ENCODE results near the gene PPP2R5C. TPM values are rescaled to one million over a fixed set of nuclear protein-coding genes. Genes with fewer than 3 reads are reported as not detected.

The PPP2R5C gene
- total and polyA plus RNA-seq, 9 of the 15 experiments (the other 6 are each of a cell fraction or from before 2014, with no cell fraction given), result 284 to 617 (median 395) TPM

DNA sequence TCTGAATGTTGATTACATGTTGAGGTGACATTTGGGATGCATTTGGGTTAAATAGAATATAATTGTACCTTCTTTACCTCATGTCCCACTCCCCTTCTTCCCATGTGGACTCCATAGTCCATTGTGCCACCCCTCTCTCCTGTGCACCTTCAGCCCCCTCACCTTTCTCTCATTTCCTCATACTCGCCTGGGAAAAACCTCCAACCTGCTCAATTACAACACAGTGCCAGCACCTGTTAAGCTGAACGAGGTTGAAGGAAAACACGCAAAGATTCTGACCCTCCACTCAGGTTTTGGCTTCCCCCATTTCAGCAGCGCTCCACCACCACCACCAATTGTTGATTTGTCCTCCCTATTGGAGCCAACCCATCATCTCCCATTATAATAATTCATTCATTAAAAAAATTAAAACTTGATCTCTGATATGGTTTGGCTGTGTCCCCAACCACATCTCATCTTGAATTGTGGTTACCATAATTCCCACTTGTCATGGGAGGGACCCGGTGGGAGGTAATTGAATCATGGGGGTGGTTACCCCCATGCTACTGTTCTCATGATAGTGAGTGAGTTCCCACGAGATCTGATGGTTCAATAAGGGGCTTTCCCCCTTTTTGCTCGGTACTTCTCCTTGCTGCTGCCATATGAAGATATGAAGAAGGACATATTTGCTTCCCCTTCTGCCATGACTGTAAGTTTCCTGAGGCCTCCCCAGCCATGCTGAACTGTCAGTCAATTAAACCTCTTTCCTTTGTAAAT is 33.7 kb upstream of the PPP2R5C start:
- no TSS peak for BruUV-seq (replicated peaks)

More for the DNA sequence above, 33.7 kb upstream of the PPP2R5C start:
- no peaks in the 10 kb centered on the region for H3K27me3 ChIP-seq (ENCODE audit: control insufficient read depth in 2 of 2, insufficient read depth in 2 of 2, low read length in 2 of 2)
- DNase-seq (ENCODE audit: extremely low read depth in 1 of 4, low spot score in 3 of 4) (no peak), FAIRE-seq (no peak), ATAC-seq (no peak)
- no peaks in the 10 kb centered on the region for H3K9me1 ChIP-seq (ENCODE audit: control insufficient read depth, insufficient read depth, low read length)
- H3K9me3 ChIP-seq (replicated peaks; ENCODE audit: control insufficient read depth, insufficient read depth, low read depth, low read length), result no peaks in the 10 kb centered on the region; the same call in 1 of the 2 replicates
- no peak overlapping the region for H3K4me2 ChIP-seq (ENCODE audit: insufficient read depth, low read length)
- CTCF ChIA-PET (ENCODE audit: low intra/inter-chr PET ratio), result no interaction called here
- POLR2A ChIA-PET, result no interaction called here
- no peak overlapping the region for H3K27ac ChIP-seq (ENCODE audit: extremely low read depth, low read depth, low read length)
- intact Hi-C loops (cut with micrococcal nuclease), result no loop called here
- no peak overlapping the region for H3K4me3 ChIP-seq
- no peaks in the 10 kb centered on the region for H3K36me3 ChIP-seq (ENCODE audit: control insufficient read depth, insufficient read depth, low read length)
- H3K79me2 ChIP-seq (ENCODE audit: control insufficient read depth, insufficient read depth, low read length), result no peaks in the 10 kb centered on the region
- 25% methylated on average over 4 of the region's 7 CpGs for WGBS (ENCODE audit: insufficient coverage, low coverage, missing lambda C conversion rate)
- H4K20me1 ChIP-seq (replicated peaks; ENCODE audit: control insufficient read depth, insufficient read depth, low read length), result no peaks in the 10 kb centered on the region
- H2AFZ ChIP-seq (ENCODE audit: low read depth, low read length), result no peak overlapping the region
- peaks cover 17 to 26% of the 10 kb centered on the region in 2 experiments; a peak in 4 of 5 replicates for H3K4me1 ChIP-seq (replicated peaks in 1 of 2; ENCODE audit: control insufficient read depth in 2 of 2, insufficient read depth in 2 of 2, low read length in 2 of 2)
- no peak overlapping the region for H3K9ac ChIP-seq (ENCODE audit: insufficient read depth in 1 of 2, low read depth in 2 of 2, low read length in 2 of 2)
- TF ChIP-seq, protein P1, sequence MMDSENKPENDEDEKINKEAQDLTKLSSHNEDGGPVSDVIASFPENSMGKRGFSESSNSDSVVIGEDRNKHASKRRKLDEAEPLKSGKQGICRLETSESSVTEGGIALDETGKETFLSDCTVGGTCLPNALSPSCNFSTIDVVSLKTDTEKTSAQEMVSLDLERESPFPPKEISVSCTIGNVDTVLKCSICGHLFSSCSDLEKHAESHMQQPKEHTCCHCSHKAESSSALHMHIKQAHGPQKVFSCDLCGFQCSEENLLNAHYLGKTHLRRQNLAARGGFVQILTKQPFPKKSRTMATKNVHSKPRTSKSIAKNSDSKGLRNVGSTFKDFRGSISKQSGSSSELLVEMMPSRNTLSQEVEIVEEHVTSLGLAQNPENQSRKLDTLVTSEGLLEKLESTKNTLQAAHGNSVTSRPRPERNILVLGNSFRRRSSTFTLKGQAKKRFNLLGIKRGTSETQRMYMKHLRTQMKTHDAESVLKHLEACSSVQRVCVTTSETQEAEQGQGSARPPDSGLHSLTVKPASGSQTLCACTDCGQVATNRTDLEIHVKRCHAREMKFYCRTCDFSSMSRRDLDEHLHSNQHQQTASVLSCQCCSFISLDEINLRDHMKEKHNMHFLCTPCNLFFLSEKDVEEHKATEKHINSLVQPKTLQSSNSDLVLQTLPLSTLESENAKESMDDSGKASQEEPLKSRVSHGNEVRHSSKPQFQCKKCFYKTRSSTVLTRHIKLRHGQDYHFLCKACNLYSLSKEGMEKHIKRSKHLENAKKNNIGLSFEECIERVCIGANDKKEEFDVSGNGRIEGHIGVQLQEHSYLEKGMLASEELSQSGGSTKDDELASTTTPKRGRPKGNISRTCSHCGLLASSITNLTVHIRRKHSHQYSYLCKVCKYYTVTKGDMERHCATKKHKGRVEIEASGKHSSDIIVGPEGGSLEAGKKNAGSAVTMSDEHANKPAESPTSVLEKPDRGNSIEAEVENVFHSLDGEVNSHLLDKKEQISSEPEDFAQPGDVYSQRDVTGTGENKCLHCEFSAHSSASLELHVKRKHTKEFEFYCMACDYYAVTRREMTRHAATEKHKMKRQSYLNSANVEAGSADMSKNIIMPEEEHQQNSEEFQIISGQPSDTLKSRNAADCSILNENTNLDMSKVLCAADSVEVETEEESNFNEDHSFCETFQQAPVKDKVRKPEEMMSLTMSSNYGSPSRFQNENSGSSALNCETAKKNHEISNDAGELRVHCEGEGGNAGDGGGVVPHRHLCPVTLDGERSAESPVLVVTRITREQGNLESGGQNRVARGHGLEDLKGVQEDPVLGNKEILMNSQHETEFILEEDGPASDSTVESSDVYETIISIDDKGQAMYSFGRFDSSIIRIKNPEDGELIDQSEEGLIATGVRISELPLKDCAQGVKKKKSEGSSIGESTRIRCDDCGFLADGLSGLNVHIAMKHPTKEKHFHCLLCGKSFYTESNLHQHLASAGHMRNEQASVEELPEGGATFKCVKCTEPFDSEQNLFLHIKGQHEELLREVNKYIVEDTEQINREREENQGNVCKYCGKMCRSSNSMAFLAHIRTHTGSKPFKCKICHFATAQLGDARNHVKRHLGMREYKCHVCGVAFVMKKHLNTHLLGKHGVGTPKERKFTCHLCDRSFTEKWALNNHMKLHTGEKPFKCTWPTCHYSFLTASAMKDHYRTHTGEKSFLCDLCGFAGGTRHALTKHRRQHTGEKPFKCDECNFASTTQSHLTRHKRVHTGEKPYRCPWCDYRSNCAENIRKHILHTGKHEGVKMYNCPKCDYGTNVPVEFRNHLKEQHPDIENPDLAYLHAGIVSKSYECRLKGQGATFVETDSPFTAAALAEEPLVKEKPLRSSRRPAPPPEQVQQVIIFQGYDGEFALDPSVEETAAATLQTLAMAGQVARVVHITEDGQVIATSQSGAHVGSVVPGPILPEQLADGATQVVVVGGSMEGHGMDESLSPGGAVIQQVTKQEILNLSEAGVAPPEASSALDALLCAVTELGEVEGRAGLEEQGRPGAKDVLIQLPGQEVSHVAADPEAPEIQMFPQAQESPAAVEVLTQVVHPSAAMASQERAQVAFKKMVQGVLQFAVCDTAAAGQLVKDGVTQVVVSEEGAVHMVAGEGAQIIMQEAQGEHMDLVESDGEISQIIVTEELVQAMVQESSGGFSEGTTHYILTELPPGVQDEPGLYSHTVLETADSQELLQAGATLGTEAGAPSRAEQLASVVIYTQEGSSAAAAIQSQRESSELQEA (IDR thresholded peaks at IDR 0.05; ENCODE audit: low read depth), result no peak
- no peak for TF ChIP-seq TFAP4 (CRISPR knock-in tag; IDR thresholded peaks at IDR 0.05; ENCODE audit: borderline replicate concordance)
- no peak for TF ChIP-seq HDGF (IDR thresholded peaks at IDR 0.05)
- TF ChIP-seq ZNF445 (CRISPR knock-in tag; IDR thresholded peaks at IDR 0.05; ENCODE audit: low read depth), result no peak
- TF ChIP-seq SIN3B (IDR thresholded peaks at IDR 0.05; ENCODE audit: low read depth), result no peak
- TF ChIP-seq WHSC1 (IDR thresholded peaks at IDR 0.05; ENCODE audit: low read length), result no peak
- in situ Hi-C loops (cut with MboI), result no loop called here
